Common myeloid progenitor, CD34-positive (primary cell): ENCODE measurements around the gene ADAMTS18.

Source experiments
- CTCF ChIA-PET: fragments of 350-600 bp; sonication (Branson Sonifier 250); formaldehyde crosslinking; loops from one replicate; lab custom pipeline; 2021; ENCODE audit warnings: antibody characterized with exemption; lab: Charles Lee
- POLR2A ChIA-PET: fragments of 350-600 bp; sonication (Branson Sonifier 250); formaldehyde crosslinking; loops from one replicate; lab custom pipeline; 2021; ENCODE audit warnings: antibody characterized with exemption; lab: Charles Lee
- DNase-seq, 3 donors: peaks; one replicate each; pipeline versions ENCODE4 v3.0.0 to v3.0.0-alpha.2; 2013
- H3K27ac ChIP-seq, 2 experiments: 1 replicate in 1 of 2; 2 replicates in 1 of 2; pipeline ENCODE4 v1.7.0; 2013; ENCODE audit warnings: inconsistent platforms in 2 of 2, low read length in 2 of 2, mild to moderate bottlenecking in 2 of 2, low read depth in 1 of 2, moderate library complexity in 1 of 2; ENCODE audit not compliant: severe bottlenecking in 2 of 2, insufficient read depth in 1 of 2, poor library complexity in 1 of 2
- H3K27me3 ChIP-seq, 5 experiments: replicated peaks in 2 of 5; 1 replicate in 3 of 5; 2 replicates in 2 of 5; pipeline versions ENCODE4 v1.6.1 to v1.7.0; 2013; ENCODE audit warnings: low read length in 4 of 5, mild to moderate bottlenecking in 2 of 5, moderate library complexity in 2 of 5, inconsistent platforms in 1 of 5; ENCODE audit not compliant: insufficient read depth in 5 of 5, control insufficient read depth in 4 of 5
- H3K36me3 ChIP-seq, 4 experiments: 1 replicate in 2 of 4; 2 replicates in 2 of 4; pipeline versions ENCODE4 v1.6.1 to v1.7.0; 2013; ENCODE audit warnings: low read length in 3 of 4, control low read depth in 1 of 4, mild to moderate bottlenecking in 1 of 4; ENCODE audit not compliant: control insufficient read depth in 4 of 4, insufficient read depth in 4 of 4
- H3K4me1 ChIP-seq, 4 experiments: 1 replicate in 3 of 4; 2 replicates in 1 of 4; pipeline versions ENCODE4 v1.6.1 to v1.7.1; 2013; ENCODE audit warnings: low read length in 3 of 4, mild to moderate bottlenecking in 3 of 4, control low read depth in 1 of 4, inconsistent platforms in 1 of 4, moderate library complexity in 1 of 4; ENCODE audit not compliant: control insufficient read depth in 4 of 4, insufficient read depth in 4 of 4; ENCODE audit errors: control extremely low read depth in 1 of 4
- H3K4me3 ChIP-seq, 7 experiments: 1 replicate in 4 of 7; 2 replicates in 3 of 7; pipeline versions ENCODE4 v1.5.1 to v1.7.0; 2013; ENCODE audit warnings: mild to moderate bottlenecking in 7 of 7, low read length in 6 of 7, moderate library complexity in 6 of 7, inconsistent platforms in 2 of 7, low read depth in 2 of 7, control low read depth in 1 of 7; ENCODE audit not compliant: insufficient read depth in 4 of 7, control insufficient read depth in 1 of 7; ENCODE audit errors: extremely low read depth in 1 of 7
- H3K9me3 ChIP-seq, 5 experiments: 1 replicate in 4 of 5; 2 replicates in 1 of 5; pipeline versions ENCODE4 v1.6.1 to v1.7.1; 2013; ENCODE audit warnings: low read length in 4 of 5, mild to moderate bottlenecking in 2 of 5, inconsistent platforms in 1 of 5, low read depth in 1 of 5, moderate library complexity in 1 of 5; ENCODE audit not compliant: control insufficient read depth in 4 of 5, insufficient read depth in 2 of 5; ENCODE audit errors: control extremely low read depth in 1 of 5
- WGBS: methylation state at CpG from one replicate; pipeline ENCODE4 v1.1.5; 2013; ENCODE audit not compliant: insufficient coverage; 5-methylcytosine and 5-hydroxymethylcytosine counted together

ADAMTS18 gene

GRCh38 chr16:77434022-77434529 lies 758 bp downstream of the ADAMTS18 start:
- WGBS: 1% methylated on average over 13 of the region's 17 CpGs
- peaks cover 12 to 64% (median 30%) of the 10 kb centered on the region in 5 experiments for H3K27me3 ChIP-seq
- no peaks in the 10 kb centered on the region for H3K9me3 ChIP-seq
- POLR2A ChIA-PET: no interaction called here
- H3K4me1 ChIP-seq: no peaks in the 10 kb centered on the region
- CTCF ChIA-PET: no interaction called here
- H3K36me3 ChIP-seq: no peaks in the 10 kb centered on the region
- DNase-seq: no peak
- no peak overlapping the region for H3K4me3 ChIP-seq
- H3K27ac ChIP-seq: no peak overlapping the region

GRCh38 chr16:77433146-77433545 lies 1.7 kb downstream of the ADAMTS18 start:
- H3K27ac ChIP-seq: no peak overlapping the region
- H3K4me1 ChIP-seq: no peaks in the 10 kb centered on the region
- H3K9me3 ChIP-seq: no peaks in the 10 kb centered on the region
- no peaks in the 10 kb centered on the region for H3K36me3 ChIP-seq
- WGBS: 34% methylated on average over 3 of the region's 6 CpGs
- ChIA-PET CTCF (no interaction called here), POLR2A (no interaction called here)
- no peak overlapping the region for H3K4me3 ChIP-seq
- peaks cover 12 to 58% (median 28%) of the 10 kb centered on the region in 5 experiments for H3K27me3 ChIP-seq
- no peak for DNase-seq

- Histone ChIP-seq H3K27me3 (peaks cover 12 to 56% (median 27%) of the 10 kb centered on the region in 5 experiments), H3K4me3 (no peak overlapping the region), H3K9me3 (no peaks in the 10 kb centered on the region), H3K36me3 (no peaks in the 10 kb centered on the region), H3K27ac (no peak overlapping the region), H3K4me1 (no peaks in the 10 kb centered on the region)
- ChIA-PET POLR2A (no interaction called here), CTCF (no interaction called here)
- no peak for DNase-seq
These were observed 2.6 kb downstream of the ADAMTS18 start for GRCh38 chr16:77432264-77432663.

- Histone ChIP-seq H3K4me3 (no peak overlapping the region), H3K36me3 (no peaks in the 10 kb centered on the region), H3K4me1 (no peaks in the 10 kb centered on the region), H3K9me3 (no peaks in the 10 kb centered on the region), H3K27ac (no peak overlapping the region), H3K27me3 (peaks cover 10 to 45% (median 25%) of the 10 kb centered on the region in 5 experiments)
- CTCF ChIA-PET: no interaction called here
- POLR2A ChIA-PET: no interaction called here
- WGBS: 91% methylated on average over 14 of the region's 17 CpGs
- no peak for DNase-seq
These were observed 3.8 kb downstream of the ADAMTS18 start for GRCh38 chr16:77430787-77431585.

- Histone ChIP-seq H3K27ac (no peak overlapping the region), H3K4me1 (no peaks in the 10 kb centered on the region), H3K4me3 (no peak overlapping the region), H3K36me3 (no peaks in the 10 kb centered on the region), H3K27me3 (peaks cover 9 to 39% (median 20%) of the 10 kb centered on the region in 5 experiments), H3K9me3 (no peaks in the 10 kb centered on the region)
- DNase-seq: no peak
- POLR2A ChIA-PET: no interaction called here
- WGBS: 93% methylated on average over 4 of the region's 4 CpGs
- CTCF ChIA-PET: no interaction called here
These were observed 4.5 kb downstream of the ADAMTS18 start for GRCh38 chr16:77430360-77430759.

- Histone ChIP-seq H3K27me3 (peaks cover 0 to 4% (median 0%) of the 10 kb centered on the region in 5 experiments), H3K9me3 (no peaks in the 10 kb centered on the region), H3K27ac (no peak overlapping the region), H3K36me3 (no peaks in the 10 kb centered on the region), H3K4me3 (no peak overlapping the region), H3K4me1 (no peaks in the 10 kb centered on the region)
- no peak for DNase-seq
- CTCF ChIA-PET: no interaction called here
- POLR2A ChIA-PET: no interaction called here
- WGBS: 91% methylated on average over 9 of the region's 10 CpGs
These were observed 9.8 kb downstream of the ADAMTS18 start for GRCh38 chr16:77424871-77425604.

- Histone ChIP-seq H3K4me1 (no peaks in the 10 kb centered on the region), H3K36me3 (no peaks in the 10 kb centered on the region), H3K4me3 (no peak overlapping the region), H3K9me3 (no peaks in the 10 kb centered on the region), H3K27me3 (peaks cover 0 to 4% (median 0%) of the 10 kb centered on the region in 5 experiments), H3K27ac (no peak overlapping the region)
- WGBS: 80% methylated on average over 1 of the region's 2 CpGs
- CTCF ChIA-PET: no interaction called here
- DNase-seq: no peak
- POLR2A ChIA-PET: no interaction called here
These were observed 12.5 kb downstream of the ADAMTS18 start for GRCh38 chr16:77422196-77422784.
